Natural killer cell (primary cell): ENCODE measurements around the gene NMT2. TPM values are rescaled to one million over a fixed set of nuclear protein-coding genes. Genes with fewer than 3 reads are reported as not detected.
A peak's percentile ranks its signal among the peaks of the same experiment; 100 is the strongest.

ENCODE experiments used
- ATAC-seq, 3 donors: fragments of 150-1000 bp in 2 of 3; fragments of 200-7000 bp in 1 of 3; cut with Tn5 transposase; 1 replicate in 1 of 3; 2 replicates in 2 of 3; pipeline ENCODE4 v1.10.0; 2021; ENCODE audit warnings: mild to moderate bottlenecking in 2 of 3, moderate library complexity in 2 of 3
- DNase-seq, 2 donors: peaks; one replicate each; pipeline versions ENCODE4 v3.0.0 to v3.0.0-alpha.2; 2013 to 2021; ENCODE audit warnings: mixed read lengths in 1 of 2
- H3K27ac ChIP-seq: one replicate; pipeline ENCODE4 v1.5.1; 2013; ENCODE audit warnings: mild to moderate bottlenecking, low read length
- H3K27me3 ChIP-seq: one replicate; pipeline ENCODE4 v1.6.1; 2013; ENCODE audit warnings: low read length; ENCODE audit not compliant: control insufficient read depth, insufficient read depth
- H3K36me3 ChIP-seq: one replicate; pipeline ENCODE4 v1.6.1; 2013; ENCODE audit warnings: low read length; ENCODE audit not compliant: control insufficient read depth, insufficient read depth
- H3K4me1 ChIP-seq: one replicate; pipeline ENCODE4 v1.6.1; 2013; ENCODE audit warnings: low read length; ENCODE audit not compliant: control insufficient read depth, insufficient read depth
- H3K4me3 ChIP-seq: one replicate; pipeline ENCODE4 v1.5.1; 2013; ENCODE audit warnings: low read length
- H3K9me3 ChIP-seq: one replicate; pipeline ENCODE4 v1.6.1; 2013; ENCODE audit warnings: low read length; ENCODE audit not compliant: control insufficient read depth, insufficient read depth
- H3K27ac Mint-ChIP-seq, 2 donors: one replicate each; pipeline ENCODE4 v1.8.0; 2022; ENCODE audit warnings: mild to moderate bottlenecking in 2 of 2, mixed read lengths in 2 of 2, moderate library complexity in 1 of 2
- H3K27me3 Mint-ChIP-seq, 2 donors: one replicate each; pipeline ENCODE4 v1.8.0; 2022; ENCODE audit warnings: low read depth in 2 of 2, mixed read lengths in 2 of 2
- H3K36me3 Mint-ChIP-seq: one replicate; pipeline ENCODE4 v1.8.0; 2022; ENCODE audit warnings: mixed read lengths
- H3K4me1 Mint-ChIP-seq, 2 donors: one replicate each; pipeline ENCODE4 v1.8.0; 2022; ENCODE audit warnings: mixed read lengths in 2 of 2
- H3K4me3 Mint-ChIP-seq: one replicate; pipeline ENCODE4 v1.8.0; 2022; ENCODE audit warnings: mild to moderate bottlenecking, moderate library complexity, mixed read lengths
- H3K9me3 Mint-ChIP-seq, 2 donors: one replicate each; pipeline ENCODE4 v1.8.0; 2022; ENCODE audit warnings: mixed read lengths in 2 of 2
- CTCF ChIP-seq: fragments of 200-600 bp; IDR thresholded peaks from one replicate; pipeline ENCODE4 v1.8.0; 2022; ENCODE audit warnings: antibody characterized with exemption
- WGBS: methylation state at CpG from one replicate; pipeline ENCODE4 v1.1.7; 2013; ENCODE audit warnings: missing lambda C conversion rate; ENCODE audit not compliant: insufficient coverage; 5-methylcytosine and 5-hydroxymethylcytosine counted together
- intact Hi-C: fragments of 100-400 bp; cut with micrococcal nuclease; formaldehyde crosslinking; loops from one replicate; pipeline ENCODE4 v1.14.2; 2022
- total RNA-seq, 4 donors: library from RNA; stranded (reverse); fragments of 120-200 nt in 1 of 4; gene quantifications; one replicate each; pipeline versions ENCODE4 v1.2.3 to v1.2.4, GENCODE V29; 2013 to 2022

Gene NMT2
- total RNA-seq, 3 donors from 2014 or later (not counting 1 experiment from before 2014, with no cell fraction given), result 18.9 to 34.9 (median 28.8) TPM

GRCh38 chr10:15122477-15123030 is 45.9 kb downstream of the NMT2 start:
- intact Hi-C loops, result no loop called here
- Mint-ChIP-seq H3K4me3 (no peak overlapping the region), H3K36me3 (no peaks in the 10 kb centered on the region), H3K27me3 (no peaks in the 10 kb centered on the region), H3K27ac (no peak overlapping the region), H3K4me1 (no peaks in the 10 kb centered on the region), H3K9me3 (no peaks in the 10 kb centered on the region)
- H3K9me3 ChIP-seq, result no peaks in the 10 kb centered on the region
- no peaks in the 10 kb centered on the region for H3K27me3 ChIP-seq
- DNase-seq (no peak), ATAC-seq (no peak)
- WGBS, result 92% methylated on average over 8 of the region's 9 CpGs
- no peaks in the 10 kb centered on the region for H3K4me1 ChIP-seq
- no peak for TF ChIP-seq CTCF
- no peak overlapping the region for H3K4me3 ChIP-seq
- no peak overlapping the region for H3K27ac ChIP-seq
- peaks cover 38% of the 10 kb centered on the region for H3K36me3 ChIP-seq

GRCh38 chr10:15121707-15122106 is 46.8 kb downstream of the NMT2 start:
- H3K36me3 Mint-ChIP-seq, result no peaks in the 10 kb centered on the region
- intact Hi-C loops, result no loop called here
- Histone ChIP-seq H3K4me1 (no peaks in the 10 kb centered on the region), H3K9me3 (no peaks in the 10 kb centered on the region), H3K4me3 (no peak overlapping the region), H3K27me3 (no peaks in the 10 kb centered on the region), H3K27ac (no peak overlapping the region), H3K36me3 (peaks cover 41% of the 10 kb centered on the region)
- H3K9me3 Mint-ChIP-seq, result no peaks in the 10 kb centered on the region
- H3K4me1 Mint-ChIP-seq, result no peaks in the 10 kb centered on the region
- no peak for TF ChIP-seq CTCF
- DNase-seq (no peak), ATAC-seq (no peak)
- no peaks in the 10 kb centered on the region for H3K27me3 Mint-ChIP-seq
- H3K27ac Mint-ChIP-seq, result no peak overlapping the region
- H3K4me3 Mint-ChIP-seq, result no peak overlapping the region
- no CpG with 5 or more reads among the region's 1 CpG for WGBS

- no peaks in the 10 kb centered on the region for H3K9me3 ChIP-seq
- ATAC-seq, result no peak
- no peak for TF ChIP-seq CTCF
- no peaks in the 10 kb centered on the region for H3K27me3 ChIP-seq
- H3K36me3 Mint-ChIP-seq, result no peaks in the 10 kb centered on the region
- no peaks in the 10 kb centered on the region for H3K9me3 Mint-ChIP-seq
- 97% methylated on average over 5 of the region's 5 CpGs for WGBS
- no peak overlapping the region for H3K27ac ChIP-seq
- peaks cover 42% of the 10 kb centered on the region for H3K36me3 ChIP-seq
- no peaks in the 10 kb centered on the region for H3K27me3 Mint-ChIP-seq
- no peak overlapping the region for H3K4me3 ChIP-seq
- DNase-seq, result no peak
- intact Hi-C loops, result no loop called here
- no peaks in the 10 kb centered on the region for H3K4me1 ChIP-seq
- no peak overlapping the region for H3K4me3 Mint-ChIP-seq
- no peaks in the 10 kb centered on the region for H3K4me1 Mint-ChIP-seq
- H3K27ac Mint-ChIP-seq, result no peak overlapping the region
Measured at GRCh38 chr10:15120523-15120922, 48.0 kb downstream of the NMT2 start.

GRCh38 chr10:15118615-15119014 is 49.9 kb downstream of the NMT2 start:
- no CpG with 5 or more reads among the region's 1 CpG for WGBS
- H3K9me3 Mint-ChIP-seq, result no peaks in the 10 kb centered on the region
- no peak overlapping the region for H3K4me3 Mint-ChIP-seq
- H3K36me3 Mint-ChIP-seq, result no peaks in the 10 kb centered on the region
- H3K4me1 Mint-ChIP-seq, result no peaks in the 10 kb centered on the region
- Histone ChIP-seq H3K27ac (no peak overlapping the region), H3K9me3 (no peaks in the 10 kb centered on the region), H3K27me3 (no peaks in the 10 kb centered on the region), H3K36me3 (peaks cover 42% of the 10 kb centered on the region), H3K4me1 (no peaks in the 10 kb centered on the region), H3K4me3 (no peak overlapping the region)
- intact Hi-C loops, result no loop called here
- DNase-seq, result no peak
- no peak overlapping the region for H3K27ac Mint-ChIP-seq
- H3K27me3 Mint-ChIP-seq, result no peaks in the 10 kb centered on the region
- peak in 1 of 3 donors; percentile 72 for ATAC-seq
- no peak for TF ChIP-seq CTCF
